Kidney capillary endothelial cell (primary cell): ENCODE measurements around the gene JAML.
"Not testable (repeated sequence)": the region's sequence is repeated elsewhere in the genome, so short reads cannot be mapped to it uniquely, and the experiment has no call there.

Experiments used
- DNase-seq: peaks from one replicate; pipeline ENCODE4 v3.0.0-alpha.2; 2018; ENCODE audit warnings: low spot score

JAML gene

DNA sequence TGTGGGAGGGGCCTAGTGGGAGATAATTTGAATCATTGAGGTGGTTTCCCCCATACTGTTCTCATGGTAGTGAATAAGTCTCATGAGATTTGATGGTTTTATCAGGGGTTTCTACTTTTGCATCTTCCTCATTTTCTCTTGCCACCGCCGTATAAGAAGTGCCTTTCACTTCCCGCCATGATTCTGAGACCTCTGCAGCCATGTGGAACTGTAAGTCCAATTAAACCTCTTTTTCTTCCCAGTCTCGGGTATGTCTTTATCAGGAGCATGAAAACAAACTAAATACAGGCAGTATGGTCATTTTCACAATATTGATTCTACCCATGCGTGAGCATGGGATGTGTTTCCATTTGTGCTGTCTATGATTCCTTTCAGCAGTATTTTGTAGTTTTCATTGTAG lies 32.0 kb downstream of the JAML start:
- DNase-seq: not testable (repeated sequence)

DNA sequence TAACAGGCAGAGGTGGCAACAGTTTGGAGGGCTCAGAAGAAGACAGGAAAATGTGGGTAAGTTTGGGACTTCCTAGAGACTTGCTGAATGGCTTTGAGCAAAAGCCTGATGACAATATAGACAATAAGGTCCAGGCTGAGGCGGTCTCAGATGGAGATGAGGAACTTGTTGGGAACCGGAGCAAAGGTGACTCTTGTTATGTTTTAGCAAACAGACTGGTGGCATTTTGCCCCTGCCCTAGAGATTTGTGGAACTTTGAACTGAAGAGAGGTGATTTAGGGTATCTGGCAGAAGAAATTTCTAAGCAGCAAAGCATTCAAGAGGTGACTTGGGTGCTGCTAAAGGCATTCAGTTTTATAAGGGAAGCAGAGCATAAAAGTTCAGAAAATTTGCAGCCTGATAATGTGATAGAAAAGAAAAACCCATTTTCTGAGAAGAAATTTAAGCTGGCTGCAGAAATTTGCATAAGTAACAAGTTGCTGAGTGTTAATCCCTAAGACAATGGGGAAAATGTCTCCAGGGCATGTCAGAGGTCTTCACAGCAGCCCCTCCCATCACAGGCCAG lies 33.8 kb downstream of the JAML start:
- not testable (repeated sequence) for DNase-seq

DNA sequence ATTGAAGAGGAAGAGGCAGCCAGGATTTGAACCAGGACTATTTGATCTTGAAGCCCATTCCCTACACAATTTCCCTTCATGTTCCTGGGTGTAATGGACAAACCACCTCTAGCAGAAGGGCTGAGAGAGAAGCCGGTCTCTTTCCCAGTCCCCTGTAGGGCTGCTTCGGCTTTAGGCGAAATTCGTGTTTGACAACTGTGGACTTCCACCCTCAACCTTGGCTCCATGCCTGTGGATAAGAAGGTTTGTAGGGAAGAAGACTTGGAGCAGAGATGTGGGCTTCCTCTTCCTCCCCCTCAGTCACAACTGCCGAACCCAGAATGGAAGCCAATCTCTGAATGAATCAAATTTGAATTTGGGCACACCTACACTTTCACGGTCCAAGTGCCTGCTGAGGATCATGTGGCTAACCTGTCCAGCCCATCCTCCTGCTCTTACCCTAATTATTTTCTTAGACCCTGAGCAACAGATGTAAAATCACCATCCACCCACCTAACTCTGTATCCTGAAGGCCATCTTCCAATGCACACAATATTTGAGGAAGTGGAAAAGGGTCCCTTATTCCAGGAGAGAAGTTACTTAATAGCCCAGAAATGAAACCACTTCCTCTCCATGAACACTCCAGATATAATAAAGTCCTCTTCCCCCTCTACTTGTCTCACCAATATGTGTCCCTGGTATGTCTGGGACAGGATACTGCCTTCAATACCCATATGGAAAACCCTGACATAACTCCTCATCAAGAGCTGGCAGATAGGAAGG lies 38.3 kb downstream of the JAML start:
- no peak for DNase-seq

DNA sequence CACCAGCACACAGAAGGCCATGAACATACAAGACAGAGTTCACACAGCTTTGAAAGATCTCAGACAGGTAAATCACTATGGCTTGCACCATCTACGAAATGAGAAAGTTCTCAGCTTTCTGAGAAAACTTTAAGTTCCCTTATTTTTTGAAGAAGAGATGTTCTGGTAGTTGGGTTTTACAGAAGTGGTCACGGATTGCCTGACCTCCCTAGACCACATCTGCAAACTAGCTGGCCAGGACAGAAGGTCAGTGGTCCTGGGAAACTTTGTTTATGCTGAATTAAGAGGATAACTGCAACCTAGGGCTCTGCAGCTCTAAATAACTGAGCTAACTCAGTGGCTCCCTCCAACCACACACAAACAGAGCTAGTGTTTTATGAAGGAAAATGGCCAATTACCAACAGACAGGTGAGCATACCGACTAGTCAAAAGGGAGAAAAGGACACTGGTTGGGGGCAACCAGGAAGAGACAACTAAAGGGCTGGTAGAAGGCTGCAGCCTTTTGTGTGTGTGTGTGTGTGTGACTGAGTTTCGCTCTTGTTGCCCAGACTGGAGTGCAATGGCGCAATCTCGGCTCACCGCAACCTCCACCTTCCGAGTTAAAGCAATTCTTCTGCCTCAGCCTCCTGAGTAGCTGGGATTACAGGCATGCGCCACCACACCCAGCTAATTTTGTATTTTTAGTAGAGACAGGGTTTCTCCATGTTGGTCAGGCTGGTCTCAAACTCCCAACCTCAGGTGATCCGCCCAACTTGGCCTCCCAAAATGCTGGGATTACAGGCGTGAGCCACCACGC lies 39.8 kb downstream of the JAML start:
- no peak for DNase-seq

DNA sequence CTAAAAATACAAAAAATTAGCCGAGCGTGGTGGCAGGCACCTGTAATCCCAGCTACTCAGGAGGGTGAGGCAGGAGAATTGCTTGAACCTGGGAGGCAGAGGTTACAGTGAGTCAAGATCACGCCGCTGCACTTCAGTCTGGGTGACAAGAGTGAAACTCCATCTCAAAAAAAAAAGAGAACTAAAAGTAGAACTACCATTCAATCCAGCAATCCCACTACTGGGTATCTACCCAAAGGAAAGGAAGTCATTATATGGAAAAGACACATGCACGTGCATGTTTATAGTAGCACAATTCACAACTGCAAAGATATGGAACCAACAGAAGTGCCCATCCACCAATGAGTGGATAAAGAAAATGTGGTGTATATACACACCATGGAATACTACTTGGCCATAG lies 41.1 kb downstream of the JAML start:
- not testable (repeated sequence) for DNase-seq

DNA sequence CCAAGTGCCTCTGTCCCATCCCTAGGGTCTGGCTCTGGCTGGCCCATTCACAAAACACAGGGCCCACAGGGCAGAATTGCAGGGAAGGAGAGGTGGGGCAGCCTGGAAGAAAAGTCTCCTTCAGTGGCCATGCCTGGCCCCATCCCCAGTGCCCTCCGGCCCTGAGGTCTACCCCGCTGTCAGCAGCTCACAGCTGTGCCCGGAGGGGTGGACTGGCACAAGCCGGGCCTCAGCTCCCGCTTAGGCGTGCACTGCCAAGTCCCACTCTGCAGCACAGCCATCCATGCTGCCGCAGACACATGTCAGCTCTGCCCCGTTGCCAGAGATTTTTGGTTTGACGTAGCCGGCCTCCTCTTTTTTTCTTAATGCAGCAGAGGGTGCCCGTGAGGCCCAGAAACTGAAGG lies 44.5 kb downstream of the JAML start:
- no peak for DNase-seq

DNA sequence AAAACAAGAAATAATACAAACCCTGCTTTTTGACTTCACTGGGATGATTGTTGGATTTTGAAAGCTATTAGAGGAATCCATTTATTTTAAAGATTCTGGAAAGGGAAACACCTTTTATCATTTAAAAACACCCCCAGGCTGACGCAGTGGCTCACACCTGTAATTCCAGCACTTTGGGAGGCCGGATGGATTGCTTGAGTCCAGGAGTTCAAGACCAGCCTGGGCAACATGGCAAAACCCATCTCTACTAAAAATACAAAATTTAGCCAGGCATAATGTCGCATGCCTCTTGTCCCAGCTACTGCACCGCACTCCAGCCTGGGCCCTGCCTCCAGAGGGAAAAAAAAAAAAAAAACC lies 48.1 kb downstream of the JAML start:
- no peak for DNase-seq

DNA sequence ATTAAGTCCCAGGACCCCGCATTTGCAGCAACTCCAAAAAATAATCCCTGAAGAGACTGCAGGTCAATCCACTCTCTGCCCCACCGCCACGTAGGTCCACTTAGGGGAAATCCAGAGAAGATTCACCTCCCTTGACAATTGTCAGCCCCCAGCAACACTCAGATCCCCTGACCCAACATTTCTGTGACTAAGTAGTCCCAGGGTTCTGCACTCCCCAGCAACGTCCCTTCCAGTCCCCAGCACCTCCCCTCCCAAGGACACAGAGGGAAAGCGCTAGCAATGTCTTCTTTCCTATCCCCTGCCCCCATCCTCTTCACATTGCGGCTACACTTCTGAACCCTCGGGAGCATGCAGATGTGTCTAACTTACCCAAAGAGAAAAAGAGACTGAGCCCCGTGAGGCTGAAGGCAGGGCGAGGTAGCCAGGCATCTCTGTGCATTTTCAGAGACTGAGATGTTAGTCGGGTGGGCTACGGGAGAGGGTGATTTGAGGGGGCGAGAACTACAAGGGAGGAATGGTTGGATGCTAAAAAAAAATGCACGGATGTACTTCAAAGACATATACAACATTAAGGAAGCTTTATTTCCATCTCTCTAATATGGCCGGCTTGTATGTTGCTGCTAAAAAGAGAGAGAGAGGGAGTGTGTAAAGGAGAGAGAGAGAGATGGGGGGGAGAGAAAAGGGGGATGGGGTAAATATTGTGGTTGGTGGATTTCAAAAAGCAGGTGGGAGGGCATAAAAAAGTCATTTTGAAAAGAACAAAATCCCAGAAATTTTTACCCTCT lies 48.6 kb downstream of the JAML start, which contains the start of gene SCN2B:
TSS of gene SCN2B (minus strand) at position 647 of the 785 bp plus-strand sequence. CDS start at position 439, 208 bp downstream.
- no peak for DNase-seq

DNA sequence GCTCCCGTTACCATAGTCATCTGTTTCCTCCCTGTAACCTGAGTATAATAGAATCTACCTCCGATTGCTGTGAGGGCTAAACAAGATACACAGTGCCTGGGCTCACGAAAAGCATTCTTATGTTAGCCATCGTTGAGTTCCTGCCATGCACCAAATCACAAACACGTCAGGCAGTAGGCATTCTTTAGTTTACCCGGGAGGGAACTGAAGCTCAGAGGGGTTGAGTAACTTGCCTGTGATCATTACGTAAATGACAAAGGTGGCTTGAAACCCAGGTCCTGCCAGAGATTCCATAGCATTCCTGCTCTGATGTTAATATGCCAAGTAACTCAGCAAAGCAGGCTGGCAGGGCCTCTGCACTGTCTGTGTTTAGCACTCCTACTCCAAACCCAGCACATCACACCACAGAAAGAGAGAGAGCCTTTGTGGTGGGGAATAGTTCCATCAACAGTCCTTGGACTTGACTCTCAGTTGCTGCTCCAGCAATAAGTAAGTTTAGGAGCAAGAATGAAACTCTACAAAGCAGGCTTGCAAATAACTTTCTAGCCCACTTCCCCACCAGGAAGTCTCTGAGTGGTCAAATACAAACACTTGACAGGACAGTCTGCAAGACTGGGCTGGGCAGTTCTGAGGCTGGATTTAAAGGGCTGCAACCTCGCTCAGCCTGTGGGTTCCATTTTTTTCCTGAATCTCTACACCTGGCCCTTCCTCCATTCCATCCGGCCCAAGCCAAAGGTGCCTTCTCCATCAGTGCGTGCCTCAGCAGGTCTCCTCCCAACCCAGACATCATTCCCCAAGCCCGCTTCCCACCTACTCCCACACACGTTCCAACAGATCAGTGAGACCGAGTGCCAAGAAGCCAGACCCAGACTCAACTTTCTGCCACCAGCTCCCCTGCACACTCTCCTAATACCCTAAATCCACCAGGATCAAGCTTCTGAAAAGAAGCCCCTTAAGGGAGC lies 49.5 kb downstream of the JAML start:
- no peak for DNase-seq

DNA sequence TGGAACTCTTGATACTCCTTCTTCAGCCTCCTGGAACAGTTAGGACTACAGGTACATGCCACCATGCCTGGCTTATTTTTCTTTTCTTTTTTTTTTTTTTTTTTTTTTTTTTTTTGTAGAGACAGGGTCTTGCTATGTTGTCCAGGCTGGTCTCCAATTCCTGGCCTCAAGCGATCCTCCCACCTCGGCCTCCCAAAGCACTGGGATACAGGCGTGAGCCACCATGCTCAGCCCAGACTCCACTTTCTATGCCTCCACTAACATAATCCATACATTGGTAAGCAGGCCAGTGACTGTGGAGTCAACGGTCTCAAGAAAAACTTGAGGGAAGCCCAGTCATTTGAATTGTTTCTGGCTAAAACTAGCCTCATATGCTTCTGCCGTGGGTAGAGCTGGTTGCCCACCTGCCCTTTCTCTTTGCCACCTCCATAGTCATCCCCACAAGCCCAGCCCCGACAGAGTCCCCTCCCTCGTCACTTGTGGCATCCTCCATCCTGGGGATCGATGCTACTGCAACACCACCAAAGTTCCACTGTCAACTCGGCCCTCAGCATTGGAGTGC lies 50.7 kb downstream of the JAML start:
- no peak for DNase-seq

DNA sequence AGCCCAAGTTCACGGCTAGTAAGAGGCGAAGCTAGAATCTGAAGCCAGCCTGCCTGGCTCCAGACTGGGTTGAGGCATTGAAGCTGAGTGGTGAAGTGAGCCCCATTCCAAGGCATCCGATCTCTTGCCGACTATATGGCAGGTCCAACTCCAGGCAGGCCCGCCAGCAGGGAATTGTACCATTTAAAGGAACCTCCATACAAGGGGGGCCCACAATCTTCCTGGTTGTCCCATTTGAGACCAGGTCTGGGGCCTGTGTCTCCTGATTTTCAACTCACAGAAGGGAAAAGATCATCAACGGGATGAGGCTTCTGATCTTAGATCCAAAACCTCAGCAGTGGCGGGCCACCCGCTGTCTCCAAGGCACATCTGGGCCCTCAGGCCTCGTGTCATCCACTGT lies 52.5 kb downstream of the JAML start:
- DNase-seq: no peak

DNA sequence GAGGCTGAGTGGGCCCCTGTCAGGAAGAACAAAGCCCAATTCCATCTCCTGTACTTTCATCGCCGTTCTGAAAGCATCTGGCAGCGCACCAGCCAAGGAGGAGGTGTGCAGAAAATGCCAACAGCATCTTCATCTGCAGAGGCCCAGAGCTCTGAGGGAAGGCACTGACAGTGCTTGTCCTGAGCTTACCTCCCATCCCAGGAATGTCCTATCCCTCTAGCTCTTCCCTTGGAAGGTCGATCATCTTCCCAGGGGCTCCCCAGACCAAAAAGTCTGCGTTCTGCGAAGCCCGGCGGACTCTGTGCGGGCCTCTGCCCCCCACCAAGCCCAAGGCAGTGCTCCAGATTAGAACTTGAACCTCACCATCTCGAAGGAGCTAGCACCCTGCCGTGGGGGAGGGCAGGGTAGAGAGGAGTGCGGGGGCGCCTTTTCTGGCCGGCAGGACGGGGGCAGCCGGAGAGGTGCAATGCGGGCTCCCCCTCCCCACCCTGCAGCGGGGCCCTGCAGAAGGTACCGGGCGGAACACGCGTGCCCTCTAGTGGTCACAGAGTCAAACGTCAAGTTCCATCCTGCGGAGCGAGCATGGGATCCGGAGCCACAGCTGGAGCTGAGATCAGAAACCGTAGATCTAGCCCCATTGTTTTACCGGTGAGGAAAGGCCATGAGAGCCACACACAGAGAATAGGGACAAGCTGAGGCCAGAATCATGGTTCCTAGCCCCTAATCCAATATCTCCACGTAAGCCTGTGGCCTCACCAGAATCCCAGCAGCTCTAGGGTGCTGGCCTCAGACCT lies 53.3 kb downstream of the JAML start:
- DNase-seq: peak; percentile 34

DNA sequence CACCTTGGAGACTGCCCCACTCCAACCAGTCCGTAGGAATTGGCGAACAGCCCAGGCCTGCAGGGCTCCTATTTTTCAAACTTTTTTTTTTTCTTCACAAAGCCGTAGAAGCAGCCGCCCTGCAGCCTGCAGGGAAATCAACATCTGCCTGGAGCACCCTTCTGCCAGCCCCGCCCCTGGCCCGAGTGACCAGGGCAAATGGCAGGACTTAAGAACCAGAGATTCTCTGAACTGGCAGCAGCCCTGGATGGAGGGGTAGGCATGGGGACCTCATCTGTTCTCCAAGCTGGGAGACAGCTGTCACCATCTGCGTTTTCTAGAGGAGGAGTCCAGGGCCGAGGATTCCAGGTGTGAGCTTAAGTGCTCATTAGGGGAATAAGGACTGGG lies 53.9 kb downstream of the JAML start:
- no peak for DNase-seq

DNA sequence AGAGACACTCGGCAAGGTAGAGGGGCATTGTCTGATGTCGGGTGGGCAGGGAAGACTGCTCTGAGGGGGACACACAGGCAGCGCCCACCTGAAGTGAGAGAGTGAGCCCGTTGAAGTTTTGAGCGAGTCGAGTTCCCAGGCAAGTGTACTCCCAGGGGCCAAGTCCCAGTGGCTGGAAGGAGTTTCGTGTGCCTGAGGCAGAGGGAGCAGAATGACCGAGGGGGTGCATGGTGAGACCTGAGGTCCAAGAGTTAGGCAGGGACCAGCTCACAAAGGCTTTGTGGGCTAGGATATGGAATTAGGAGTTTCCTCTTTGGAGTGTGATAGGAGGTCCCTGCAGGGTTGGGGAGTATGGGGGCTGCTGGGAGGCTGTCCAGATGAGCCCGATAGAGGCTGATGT lies 54.6 kb downstream of the JAML start:
- no peak for DNase-seq

DNA sequence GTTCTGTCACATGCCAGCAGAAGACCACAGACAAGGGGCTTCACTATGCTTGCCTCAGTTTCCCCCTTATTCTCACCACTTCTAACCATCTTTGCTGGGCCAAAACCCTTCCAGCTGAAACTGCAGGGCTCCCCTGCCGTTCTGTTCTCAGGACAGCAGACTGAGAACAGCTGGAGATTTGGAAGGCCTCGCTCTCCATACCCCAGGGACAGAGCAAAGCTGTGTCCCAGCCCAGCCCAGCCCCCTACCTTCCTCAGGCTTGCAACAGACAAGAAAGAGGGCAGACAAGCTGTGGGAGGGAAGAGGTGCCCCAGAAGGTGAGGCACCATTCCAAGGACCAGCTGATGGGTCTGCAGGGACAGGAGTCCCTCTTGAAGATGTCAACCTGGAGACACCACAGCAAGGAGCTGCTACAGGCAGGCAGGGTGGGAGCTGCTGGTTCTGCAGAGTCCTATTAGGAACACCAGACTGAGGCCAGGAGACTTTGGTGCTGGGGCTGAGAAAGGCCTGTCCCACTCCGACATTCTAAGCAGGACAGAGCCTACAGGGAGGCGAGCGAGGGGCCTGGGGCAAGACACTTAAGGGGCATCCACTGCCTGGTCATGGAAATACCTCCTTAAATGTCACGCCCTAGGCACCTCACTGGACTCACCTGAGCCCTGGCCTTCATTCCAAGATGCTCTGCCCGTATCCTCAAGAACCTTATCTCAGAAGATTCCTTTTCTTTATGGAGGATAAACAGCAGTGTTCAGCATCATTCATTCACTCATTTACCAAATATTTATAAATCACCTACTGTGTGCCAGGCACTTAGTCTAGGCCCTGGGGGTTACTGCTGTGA lies 55.3 kb downstream of the JAML start:
- no peak for DNase-seq

DNA sequence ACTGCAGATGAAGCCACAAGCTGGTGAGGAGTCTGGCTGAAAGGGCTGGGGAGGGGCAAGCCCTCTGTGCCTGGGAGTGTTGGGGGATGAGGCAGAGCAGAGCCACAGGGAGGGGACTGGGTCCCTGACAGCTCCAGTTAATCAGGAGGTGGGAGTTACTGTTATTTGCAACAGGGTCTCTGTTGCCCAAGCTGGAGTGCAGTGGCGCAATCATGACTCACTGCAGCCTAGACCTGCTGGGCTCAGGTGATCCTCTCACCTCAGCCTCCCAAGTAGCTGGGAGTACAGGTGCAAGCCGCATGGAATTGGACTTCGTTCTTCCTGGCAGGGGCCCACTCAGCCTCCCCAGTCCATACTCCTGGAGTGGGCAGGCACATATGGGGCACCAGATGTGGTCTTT lies 56.1 kb downstream of the JAML start:
- DNase-seq: no peak

DNA sequence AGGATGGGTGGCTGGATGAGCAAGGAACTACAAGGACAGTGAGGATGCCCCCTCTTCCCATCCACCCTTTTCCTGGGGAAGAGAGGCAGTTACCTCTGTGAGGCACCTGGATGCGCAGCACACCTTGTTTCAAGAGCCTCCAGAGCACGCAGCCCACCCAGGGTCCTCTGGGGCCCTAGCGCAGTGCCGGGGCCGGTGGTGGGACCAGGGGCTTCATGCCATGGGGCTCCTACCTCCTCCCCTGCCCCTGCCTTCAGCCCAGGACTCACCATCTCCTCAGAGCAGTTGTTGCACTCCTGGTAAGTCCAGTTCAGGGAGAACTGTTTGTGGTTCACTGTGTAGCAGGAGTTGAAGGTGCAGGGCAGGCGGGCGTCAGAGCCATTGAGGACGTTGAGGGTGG lies 56.5 kb downstream of the JAML start:
- DNase-seq: no peak

DNA sequence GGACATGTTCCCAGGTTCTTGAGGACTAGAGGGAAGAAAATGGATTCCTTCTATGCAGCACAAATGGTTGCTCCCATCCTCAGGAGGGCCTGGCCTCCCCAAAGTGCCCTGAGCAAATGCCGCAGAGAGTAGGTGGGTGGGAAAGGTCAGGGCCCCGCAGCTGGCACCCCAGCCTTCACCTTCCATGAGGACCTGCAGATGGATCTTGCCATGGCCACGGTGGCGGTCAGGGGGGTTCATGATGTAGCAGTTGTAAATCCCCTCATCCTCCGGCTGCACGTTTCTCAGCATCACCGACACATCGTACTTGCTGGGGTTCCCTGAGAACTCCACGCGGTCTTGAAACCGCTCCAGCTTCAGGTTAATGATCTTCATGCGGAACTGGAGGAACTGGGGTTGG lies 56.9 kb downstream of the JAML start:
- no peak for DNase-seq

DNA sequence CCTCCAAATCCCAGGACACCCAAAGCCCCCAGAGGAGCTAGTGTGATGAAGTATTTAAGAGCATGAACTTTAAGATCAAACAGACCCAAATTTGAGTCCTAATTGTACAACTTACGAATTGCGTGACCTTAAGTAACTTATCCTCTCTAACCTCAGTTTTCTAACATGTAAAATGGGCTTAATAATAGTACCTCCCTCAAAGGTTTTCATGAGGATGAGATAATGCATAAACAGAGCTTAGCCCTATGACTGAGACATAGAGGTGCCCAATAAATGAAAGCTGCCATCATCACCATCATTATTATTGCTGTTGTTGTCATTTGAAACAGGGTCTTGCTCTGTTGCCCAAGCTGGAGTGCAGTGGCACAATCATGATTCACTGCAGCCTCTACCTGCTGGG lies 57.6 kb downstream of the JAML start:
- DNase-seq: no peak
